HG03571 (cell line): ENCODE results near the gene NHSL2.
A peak's percentile ranks its signal among the peaks of the same experiment; 100 is the strongest.

ENCODE experiments used
- ATAC-seq: cut with Tn5 transposase; IDR thresholded peaks from one replicate; pipeline ENCODE4 v1.9.1; 2021; ENCODE audit not compliant: unreplicated experiment

NHSL2 gene

DNA sequence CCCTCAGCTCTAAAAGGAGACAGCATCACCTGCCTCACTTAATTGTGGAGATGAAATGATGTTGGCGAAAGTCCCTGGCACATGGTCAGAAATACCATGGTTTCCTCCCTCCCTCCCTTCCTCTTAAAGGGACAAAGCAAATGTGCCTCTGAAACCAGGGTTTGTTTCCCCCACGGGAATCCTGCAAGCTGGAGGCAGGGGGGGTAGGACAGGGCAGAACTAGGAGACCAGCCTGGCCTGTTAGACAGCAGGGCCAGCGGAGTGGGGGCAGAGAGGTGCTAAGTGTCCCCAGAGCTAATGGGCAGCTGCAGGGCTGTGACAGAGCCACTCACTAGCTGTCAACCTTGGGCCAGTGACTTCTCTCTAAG, 215.4 kb downstream of the NHSL2 start:
- no peak for ATAC-seq

DNA sequence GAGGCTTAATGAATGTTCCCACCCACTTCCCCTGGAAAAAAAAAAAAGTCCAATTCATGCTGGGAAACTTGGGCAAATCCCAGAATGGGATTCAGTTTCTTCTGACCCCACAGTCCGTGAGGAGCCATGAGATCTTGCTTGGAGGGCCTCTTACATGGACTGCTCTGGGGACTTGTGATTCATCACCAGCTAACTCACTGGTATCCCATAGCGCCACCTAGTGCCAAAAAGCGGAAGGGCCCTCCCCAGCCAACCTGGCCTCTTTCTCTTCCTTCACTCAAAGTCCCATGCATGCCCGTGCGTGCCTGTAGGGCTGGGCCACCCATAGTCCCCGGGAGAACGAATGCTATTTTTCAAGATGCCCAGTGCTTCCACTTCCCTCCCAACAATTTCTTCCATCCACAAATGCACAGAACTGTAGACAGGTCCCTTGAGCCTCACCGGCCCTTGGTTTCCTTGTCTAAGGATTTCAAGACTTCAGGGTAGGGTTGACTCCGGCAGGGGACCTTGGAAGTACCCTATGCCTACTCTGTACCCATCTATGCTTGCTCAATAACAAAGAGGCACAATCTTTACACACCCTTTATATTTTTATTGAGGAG, 216.0 kb downstream of the NHSL2 start:
- peak; percentile 80 for ATAC-seq

DNA sequence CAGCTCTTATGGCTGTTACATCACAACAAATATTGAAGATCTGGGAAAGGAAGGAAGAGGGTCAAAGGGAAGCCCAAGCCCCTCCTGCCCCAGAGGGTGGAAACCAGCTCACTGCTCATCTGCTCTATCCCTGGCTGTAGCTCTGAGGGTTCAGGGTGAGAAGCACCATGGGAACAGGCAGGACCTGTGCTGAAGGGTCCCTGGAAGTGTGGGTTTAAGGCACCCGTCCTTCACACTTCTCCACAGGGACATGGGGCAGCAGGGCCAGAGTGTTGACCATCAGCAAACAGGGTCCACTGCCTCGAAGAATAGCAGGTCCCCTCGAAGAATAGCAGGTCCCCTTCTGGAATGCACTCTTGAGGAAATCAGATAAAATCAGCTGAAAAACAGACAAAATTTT, 216.7 kb downstream of the NHSL2 start:
- ATAC-seq, result no peak

DNA sequence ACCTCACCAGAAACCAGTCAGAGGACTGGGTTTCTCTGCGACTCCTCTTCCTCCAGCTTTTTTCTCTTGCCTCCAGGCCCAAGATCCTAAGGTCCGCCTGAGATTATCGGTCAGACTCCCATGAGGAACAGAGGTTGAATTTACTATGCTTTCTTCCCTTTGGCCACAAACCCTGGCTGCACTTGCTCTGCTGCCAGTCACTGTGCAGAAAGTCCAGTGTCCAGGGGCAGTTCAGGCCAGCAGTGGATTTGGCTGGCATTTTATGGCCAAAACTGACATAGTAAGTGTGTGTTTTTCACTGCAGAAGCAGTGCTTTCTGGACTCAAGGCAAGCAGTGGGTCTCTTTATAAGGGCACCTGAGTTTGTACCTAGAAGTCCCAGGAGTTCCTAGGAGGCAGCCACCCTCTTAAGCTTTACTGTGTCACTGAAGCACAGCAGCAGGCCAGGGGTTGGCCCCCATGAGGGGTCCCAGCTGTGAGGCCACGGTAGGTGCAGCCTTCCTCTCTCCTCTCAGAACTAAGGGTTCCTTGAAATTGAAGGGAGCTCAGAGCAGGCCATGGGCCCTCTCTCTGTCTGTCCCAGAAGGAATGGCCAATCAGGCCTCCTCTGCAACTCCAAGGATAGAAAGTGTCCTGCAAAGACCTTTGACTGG, 217.7 kb downstream of the NHSL2 start:
- ATAC-seq, result no peak

DNA sequence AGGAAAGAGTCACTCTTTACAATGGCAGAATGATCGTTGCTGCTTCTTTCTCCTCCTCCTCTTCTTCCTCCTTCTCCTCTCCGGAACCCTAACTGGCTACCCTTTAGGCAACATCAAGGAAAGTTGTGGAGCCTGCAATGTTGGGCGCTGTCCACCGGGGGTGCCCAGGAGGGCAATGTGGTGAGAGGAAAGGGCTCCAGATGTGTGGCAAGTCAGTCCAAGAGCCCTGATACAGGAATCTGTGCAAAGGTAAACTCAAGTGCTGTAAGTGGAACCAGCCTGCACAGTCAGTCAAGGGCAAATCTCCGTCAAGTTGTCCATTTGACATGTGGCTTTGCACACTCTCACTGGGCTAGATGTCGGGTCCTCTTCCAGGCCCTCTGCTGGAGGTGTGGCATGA, 218.2 kb downstream of the NHSL2 start:
- no peak for ATAC-seq

DNA sequence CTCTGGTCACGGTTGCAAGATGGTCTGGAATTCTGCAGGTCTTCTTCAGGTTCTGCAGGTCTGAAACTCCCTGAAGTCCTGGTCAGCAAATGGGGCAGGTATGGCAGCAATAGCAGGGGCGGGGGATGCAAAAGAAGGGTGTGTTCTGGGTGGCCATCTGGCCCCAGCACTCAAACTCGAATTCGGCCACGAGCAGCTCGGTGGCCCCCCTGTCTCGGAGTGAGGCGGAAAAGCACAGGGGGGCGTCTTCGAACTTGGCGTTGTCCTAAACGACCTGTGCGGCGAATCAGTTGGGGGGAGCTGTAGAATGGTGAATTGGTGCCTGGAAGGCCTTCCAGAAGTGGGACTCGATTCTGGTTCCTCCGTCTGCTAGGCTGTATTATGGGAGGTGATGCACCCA, 219.0 kb downstream of the NHSL2 start:
- no peak for ATAC-seq

DNA sequence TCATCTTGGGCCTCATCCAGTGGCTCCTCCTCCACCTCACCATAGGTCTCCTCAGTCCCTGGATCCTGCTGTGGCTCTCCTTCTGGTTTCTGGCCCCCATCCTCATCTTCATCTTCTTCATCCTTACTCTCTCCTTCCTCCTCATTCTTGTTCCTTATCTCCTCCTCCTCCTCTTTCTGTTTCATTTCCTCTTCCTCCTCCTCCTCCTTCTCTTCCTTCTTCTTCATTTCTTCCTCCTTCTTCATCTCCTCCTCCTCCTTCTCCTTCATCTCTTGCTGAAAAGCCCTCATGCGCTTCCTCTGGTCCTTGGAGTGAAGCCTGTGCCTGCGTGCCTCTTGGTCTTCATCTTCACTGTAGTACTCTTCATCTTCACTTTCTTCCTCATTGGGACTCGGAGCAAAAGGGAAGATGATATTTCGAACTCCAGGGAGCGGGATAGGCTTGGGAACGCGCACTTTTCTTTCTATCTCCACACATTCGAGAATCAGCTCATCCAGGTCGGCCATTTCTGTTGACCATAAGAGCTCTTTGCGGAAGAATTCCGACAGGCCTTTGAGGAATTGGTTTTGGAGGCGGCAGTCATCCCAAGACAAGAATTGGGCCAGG, 219.6 kb downstream of the NHSL2 start:
- no peak for ATAC-seq

DNA sequence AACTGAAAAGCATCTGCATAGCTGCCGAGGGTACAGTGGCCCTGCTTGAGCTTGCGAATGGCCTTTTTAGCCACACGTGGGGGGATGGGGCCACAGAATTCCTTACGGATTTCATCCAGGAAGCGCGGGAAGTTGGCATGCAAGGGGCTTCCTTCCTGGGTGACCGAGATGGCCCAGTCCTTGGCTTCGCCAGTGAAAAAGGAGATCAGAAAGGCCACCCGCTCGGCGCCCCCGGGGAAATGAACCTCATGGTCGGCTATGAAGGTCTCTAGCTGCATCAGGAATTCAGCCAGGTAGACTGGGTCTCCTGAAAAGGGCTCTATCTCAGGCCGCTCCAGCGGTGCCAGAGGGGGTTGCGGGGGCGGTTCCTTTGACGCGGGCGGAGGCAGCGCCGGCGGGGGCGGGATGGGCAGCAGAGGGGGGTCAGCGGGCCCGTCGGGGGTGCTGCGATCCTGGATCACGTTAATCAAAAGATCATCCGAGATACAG, 220.2 kb downstream of the NHSL2 start:
- ATAC-seq, result no peak

DNA sequence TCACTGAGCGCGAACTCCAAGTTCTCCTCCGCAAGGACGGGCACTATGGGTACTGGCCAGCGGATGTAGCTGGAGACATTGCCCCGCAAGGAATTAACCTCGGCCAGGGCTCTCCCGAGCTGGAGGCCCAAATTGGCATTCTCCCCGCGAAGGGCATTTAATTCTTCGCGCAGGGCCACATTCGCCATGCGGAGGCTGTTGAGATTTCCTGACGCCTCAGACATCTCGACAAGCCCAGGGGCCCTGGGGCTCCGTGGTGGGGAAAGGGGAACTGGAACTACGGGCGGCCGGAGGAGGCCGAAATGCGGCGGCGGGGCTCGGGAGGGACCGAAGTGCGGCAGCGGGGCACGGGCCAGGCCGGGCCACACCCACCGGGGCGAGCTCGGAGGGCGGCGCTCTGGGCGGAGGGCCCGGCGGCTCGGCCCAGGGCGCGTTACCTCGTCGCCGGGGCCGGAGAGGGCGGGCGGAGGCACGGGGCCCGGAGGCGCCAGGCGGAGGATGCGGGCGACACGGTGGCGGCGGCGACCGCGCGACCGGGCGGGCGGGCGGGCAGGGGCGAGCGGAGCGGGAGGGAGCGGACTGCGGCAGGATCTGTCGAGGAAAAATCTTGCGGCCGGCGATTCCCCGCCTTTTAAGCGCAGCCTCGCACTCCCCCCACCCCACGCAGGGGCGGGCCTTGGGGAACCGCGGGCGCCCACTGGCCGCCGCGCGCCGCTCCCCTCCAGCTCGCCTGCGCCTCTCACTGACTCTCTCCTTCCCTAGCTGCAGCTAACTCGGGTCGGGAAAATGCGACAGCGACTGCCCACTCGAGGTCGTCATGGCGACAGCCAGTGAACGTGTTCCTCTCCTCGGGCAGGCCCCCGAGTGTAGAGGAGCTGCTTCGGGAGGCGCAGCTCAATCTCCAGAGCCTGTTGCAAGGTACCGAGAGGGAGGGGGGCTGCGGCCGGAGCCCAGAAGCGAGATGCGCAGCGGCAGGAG, 221.0 kb downstream of the NHSL2 start, which contains the start of gene RTL5:
RTL5 (minus strand) TSS at position 599 of the 978 bp plus-strand sequence.
- no peak for ATAC-seq

DNA sequence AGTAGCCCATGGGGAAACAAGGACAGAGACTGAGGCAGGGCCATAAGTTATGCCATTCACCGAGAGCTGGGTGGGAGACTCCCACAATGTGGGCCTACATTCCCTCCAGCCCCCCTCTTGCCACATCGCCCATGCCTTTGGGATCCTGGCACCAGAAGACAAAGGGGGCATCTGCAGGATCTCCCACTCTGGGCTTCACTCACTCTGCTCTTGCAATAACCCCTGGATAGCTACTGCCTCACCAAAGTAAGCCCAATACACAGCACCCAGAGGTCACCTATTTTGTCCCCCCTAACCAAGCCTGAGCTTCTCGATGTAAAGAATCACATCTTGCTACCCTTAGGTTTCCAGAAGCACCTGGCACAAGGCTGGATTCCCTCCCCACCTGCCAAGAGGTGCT, 221.8 kb downstream of the NHSL2 start:
- no peak for ATAC-seq

DNA sequence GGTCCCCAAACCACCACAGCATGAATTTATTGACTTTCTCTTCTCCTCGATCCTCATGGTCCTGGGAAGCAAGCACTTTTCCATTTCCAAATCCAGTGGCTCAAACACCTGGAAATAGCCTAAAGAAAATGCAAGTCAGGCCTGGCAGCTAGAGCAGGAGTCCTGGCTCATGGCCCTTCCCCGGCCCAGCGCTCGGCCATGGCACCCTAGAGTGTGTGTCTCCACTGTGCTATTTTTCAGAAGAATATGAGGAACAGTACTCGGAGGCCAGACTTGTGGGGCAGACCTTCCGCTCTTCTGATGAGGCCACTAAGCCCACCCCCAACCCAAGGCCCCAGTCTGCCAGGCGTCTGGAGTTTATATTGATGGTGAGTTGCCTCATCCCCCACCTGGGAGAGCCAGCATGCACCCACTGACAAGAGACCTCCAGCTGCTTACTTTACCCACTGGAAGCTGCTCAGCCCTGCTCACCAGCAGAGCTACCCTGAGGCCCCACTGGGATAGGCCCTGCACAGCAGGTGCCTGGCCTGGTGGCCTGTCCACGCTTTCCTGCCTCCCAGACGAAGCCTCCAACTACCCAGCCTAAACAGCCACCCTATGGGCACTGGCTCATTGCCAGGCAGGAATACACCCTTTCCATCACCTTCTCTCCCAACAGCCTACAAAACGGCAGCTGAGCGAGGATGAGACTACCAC, 223.4 kb downstream of the NHSL2 start:
- no peak for ATAC-seq

DNA sequence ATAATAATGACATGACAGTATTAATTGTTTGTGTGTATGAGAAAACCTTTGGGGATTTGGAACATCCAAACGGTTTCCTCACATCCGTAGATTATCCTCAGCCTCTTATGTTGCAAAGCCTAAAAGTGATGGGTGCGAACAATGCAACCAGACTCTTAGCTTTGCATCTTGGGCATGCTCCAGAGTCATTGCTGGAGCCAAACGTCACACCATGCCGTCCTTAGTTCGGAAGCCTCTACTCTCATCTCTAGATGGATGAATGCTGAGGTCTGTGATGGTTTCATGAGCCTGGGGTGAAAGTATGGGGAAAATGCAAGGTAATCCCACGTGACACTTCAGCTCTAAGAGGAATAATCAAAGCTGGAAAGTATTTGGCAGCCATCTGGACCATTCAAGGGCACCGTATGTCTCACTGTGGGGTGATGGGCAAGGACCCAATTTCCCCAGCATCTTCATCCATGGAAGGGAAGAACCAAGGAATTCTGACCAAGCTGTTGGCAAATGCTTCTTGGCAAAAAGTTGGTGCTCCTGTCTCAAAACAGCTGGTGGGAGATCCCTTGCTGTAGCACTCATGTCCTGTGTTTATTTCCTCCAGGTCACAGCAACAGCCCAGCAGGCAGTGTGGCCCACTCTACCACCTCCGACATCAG, 227.3 kb downstream of the NHSL2 start:
- no peak for ATAC-seq

DNA sequence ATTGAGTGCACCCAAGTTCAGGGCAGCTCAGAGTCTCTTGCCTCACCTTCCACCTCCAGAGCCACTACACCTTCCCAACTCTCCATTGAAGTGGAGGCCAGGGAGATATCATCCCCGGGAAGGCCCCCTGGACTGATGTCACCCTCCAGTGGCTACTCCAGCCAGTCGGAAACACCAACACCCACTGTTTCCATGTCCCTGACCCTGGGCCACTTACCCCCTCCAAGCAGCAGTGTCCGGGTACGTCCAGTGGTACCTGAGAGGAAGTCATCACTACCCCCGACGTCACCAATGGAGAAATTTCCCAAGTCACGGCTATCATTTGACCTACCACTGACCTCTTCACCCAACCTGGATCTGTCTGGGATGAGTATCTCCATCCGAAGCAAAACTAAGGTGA, 228.9 kb downstream of the NHSL2 start:
- ATAC-seq, result no peak

DNA sequence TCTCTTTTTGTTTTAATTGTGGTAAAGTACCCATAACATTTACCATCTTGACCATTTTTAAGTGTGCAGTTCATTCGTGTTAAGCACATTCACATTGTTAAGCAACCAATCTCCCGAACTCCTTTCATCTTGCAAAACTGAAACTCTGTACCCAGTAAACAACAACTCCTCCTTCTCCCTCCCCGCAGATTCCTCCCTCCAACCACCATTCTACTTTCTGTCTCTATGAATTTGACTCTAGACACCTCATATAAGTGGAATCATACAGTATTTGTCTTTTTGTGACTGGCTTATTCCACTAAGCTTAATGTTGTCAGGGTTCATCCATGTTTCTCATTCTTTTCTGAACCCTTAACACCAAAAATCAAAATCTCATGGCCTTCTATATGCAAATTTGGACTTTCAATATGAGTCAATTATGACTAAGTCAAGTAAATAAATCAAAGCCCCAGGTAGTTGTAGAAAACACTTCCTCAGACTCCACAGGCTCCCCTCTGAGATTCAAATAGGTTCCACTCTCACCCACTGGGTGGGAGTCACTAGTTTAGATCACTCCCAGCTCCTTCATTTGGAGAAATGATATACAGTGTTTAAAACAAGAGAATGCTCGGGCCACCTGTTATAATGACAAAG, 230.8 kb downstream of the NHSL2 start:
- ATAC-seq, result peak; percentile 53

DNA sequence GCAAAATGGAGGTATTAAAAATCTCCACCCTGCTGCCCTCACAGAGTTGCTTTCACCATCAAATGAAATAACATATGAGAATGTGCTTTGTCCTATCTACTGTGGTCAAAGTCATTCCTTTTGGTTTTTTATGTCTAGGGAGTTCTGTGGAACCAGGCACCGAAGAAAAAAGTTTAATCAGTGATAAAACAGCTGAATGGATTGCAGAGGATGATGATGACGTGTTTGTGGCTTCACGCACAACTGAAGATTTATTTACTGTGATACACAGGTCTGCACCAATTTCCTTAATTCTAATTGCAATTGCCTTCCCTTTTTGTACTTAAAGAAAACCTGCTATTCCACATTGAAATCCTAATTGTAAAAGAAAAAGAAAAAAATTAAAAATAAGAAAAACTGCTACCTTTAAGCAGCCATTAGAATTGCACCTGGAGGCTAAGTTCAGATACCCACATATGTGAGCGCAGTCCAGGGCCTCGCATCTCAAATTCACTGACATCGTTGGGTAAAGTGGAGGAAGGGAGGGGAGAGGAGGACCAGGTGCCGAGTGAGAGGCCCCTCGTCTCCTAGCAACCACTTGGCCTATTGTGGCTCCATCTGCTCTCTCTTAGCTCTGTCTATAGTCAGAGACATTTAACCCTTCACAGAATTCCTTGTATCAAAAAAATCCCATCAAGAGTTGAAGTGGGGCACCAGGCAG, 231.6 kb downstream of the NHSL2 start:
- no peak for ATAC-seq

DNA sequence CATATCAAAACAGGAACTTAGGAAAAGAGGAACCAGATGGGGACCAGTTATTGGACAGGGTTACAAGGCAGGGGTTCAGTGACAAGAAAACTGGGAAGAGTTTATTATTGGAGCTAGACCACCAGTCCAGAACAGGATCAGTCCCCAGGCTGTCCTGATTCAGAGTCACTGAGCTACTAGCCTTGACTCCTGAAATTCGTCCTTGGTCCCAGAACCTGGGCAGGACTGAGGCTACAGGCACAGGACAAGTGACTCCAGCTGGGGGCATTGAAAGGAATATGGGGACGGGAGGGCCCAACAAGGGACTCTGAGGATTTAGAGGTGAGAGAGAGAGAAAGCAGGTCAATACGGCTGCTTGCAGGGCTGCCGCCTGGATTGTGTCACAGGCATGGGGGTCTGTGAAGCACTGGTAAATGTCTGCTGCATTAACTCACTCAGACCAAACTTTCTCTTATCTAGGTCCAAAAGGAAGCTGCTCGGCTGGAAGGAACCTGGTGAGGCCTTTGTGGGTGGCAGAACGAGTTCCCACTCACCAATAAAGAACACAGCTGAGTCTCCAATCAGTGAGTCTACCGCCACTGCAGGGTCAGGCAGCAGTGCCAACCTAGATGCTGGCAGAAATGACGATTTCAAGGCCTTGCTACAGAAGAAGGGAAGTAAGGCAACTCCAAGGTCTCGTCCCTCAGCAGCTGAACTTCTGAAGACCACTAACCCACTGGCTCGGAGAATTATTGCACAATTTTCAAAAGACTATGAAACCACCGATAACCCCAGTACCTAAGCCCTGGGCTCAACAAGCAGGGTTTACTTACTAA, 232.4 kb downstream of the NHSL2 start:
- ATAC-seq, result no peak

DNA sequence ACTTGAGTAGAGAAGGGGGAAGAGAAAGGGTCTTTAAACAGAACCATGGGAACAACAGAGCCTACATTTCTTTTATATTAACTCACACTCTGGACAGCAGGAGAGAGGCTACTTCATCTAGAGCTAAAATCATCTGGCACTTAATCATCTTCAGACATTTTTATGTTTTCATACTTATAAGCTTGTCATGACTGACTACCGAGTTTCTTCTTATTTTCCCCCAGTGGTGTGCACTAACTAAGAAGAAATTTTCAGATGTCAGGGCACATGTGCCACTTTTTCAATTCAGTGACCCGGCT, 232.9 kb downstream of the NHSL2 start:
- ATAC-seq, result no peak

DNA sequence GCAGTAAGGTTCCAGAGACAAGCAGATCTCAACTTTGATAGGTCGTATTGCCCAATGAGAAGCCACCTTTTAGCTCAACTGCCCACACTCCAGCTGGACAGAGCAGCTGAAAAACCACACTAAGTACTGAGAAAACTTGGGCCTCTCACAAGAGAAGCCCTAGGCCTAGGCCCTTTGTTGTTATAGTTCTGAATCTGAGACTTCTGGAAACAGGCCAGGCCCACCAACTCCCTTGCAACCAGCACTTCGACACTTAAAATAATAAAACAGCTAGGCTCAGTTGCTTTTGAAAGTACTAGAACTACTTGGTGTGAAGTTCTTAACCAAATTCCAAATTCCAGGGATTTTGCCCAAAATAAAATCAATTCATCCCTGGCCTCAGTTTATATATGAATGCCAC, 234.5 kb downstream of the NHSL2 start:
- no peak for ATAC-seq

DNA sequence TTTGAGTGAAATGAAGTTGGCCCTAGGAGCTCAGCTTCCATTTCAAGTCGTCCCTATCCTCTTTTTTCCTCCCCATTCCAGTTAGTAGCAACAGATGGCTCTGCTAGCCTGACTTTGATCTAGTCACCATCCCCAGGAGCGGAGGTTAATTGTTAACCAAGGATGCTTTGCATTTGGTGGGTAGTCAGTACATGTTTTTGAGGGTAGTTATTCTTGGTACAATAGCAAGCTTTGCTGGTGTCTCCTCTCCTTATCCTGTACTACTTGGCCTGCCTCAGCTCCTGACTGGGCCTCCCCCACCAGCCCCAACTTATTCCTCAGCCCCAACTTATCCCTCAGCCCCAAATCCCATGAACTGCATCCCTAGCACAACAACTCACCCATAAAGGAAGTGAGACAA, 235.9 kb downstream of the NHSL2 start:
- ATAC-seq, result no peak
